Astrocyte (in vitro differentiated cells and primary cell): ENCODE results near the gene RAB11FIP3.

Source experiments
- CTCF ChIP-seq: IDR thresholded peaks from 2 replicates; pipeline ENCODE4 v1.5.1; 2011; ENCODE audit warnings: low read depth, mild to moderate bottlenecking, inconsistent platforms, low read length, moderate library complexity; ENCODE audit not compliant: insufficient read depth
- EZH2 ChIP-seq: IDR thresholded peaks from 2 replicates; pipeline ENCODE4 v1.6.1; 2012; ENCODE audit warnings: mild to moderate bottlenecking, low read length, inconsistent platforms; ENCODE audit not compliant: insufficient read depth

- TF ChIP-seq CTCF (no peak), EZH2 (no peak)
Observed at GRCh38 chr16:496097-496886, 70.8 kb downstream of the RAB11FIP3 start.
